Mucosa of descending colon (tissue), 3 donors: Measurements from ENCODE around the gene SMPD3. TPM values are rescaled to one million over a fixed set of nuclear protein-coding genes. Genes with fewer than 3 reads are reported as not detected.

Source experiments
- ATAC-seq: fragments of 200-7000 bp; cut with Tn5 transposase; one replicate; pipeline ENCODE4 v1.9.1; 2020; ENCODE audit warnings: mild to moderate bottlenecking, moderate library complexity
- DNase-seq, 3 donors: peaks; one replicate each; pipeline ENCODE4 v3.0.0-alpha.2; 2020
- H3K36me3 ChIP-seq: fragments of 200-600 bp; one replicate; pipeline ENCODE4 v1.8.0; 2021; ENCODE audit warnings: low read depth, mild to moderate bottlenecking
- H3K4me1 ChIP-seq: fragments of 200-600 bp; one replicate; pipeline ENCODE4 v1.8.0; 2021; ENCODE audit warnings: low read depth, mild to moderate bottlenecking
- H3K4me3 ChIP-seq: fragments of 200-600 bp; one replicate; pipeline ENCODE4 v1.8.0; 2021; ENCODE audit warnings: mild to moderate bottlenecking
- H3K9me3 ChIP-seq: fragments of 200-600 bp; one replicate; pipeline ENCODE4 v1.8.0; 2021; ENCODE audit warnings: mild to moderate bottlenecking
- CTCF ChIP-seq: fragments of 200-600 bp; IDR thresholded peaks from one replicate; pipeline ENCODE4 v1.8.0; 2022; ENCODE audit warnings: antibody characterized with exemption, mild to moderate bottlenecking
- intact Hi-C, 2 donors: fragments of 100-400 bp; cut with DNase I in 1 of 2; cut with micrococcal nuclease in 1 of 2; formaldehyde crosslinking; loops; one replicate each; pipeline versions ENCODE4 v1.11.0 to v1.11.1; 2022; cut with DNase I, micrococcal nuclease
- total RNA-seq, 3 donors: library from RNA; stranded (reverse); fragmentation: NEBNext Ultra II Directional in 2 of 3; extraction: Animal tissue kit (Norgen Biotek cat#: 25700) in 2 of 3; gene quantifications; one replicate each; pipeline versions ENCODE4 v1.2.1 to v1.2.4, GENCODE V29; 2021 to 2023
- donor health status: DM: no; HTN: no; CAD: no; lungs with moderate emphysema.
- donor health status: DM: no; HTN: no; CAD: no.
- donor health status: DM: no; HTN: yes; CAD: no.

SMPD3 gene
- total RNA-seq, 3 donors from 2014 or later: 31.8 to 82.7 (median 62.3) TPM

- Histone ChIP-seq H3K4me3 (no peak overlapping the region), H3K36me3 (no peaks in the 10 kb centered on the region), H3K4me1 (no peaks in the 10 kb centered on the region), H3K9me3 (no peaks in the 10 kb centered on the region)
- no peak for TF ChIP-seq CTCF
- no peak for ATAC-seq
- no peak for DNase-seq
- intact Hi-C loops: no loop called here
Observed at GRCh38 chr16:68453816-68454215, 5.5 kb upstream of the SMPD3 start.

- ATAC-seq (no peak), DNase-seq (no peak)
- H3K36me3 ChIP-seq: no peaks in the 10 kb centered on the region
- no peak overlapping the region for H3K4me3 ChIP-seq
- no peaks in the 10 kb centered on the region for H3K9me3 ChIP-seq
- no peak for TF ChIP-seq CTCF
- H3K4me1 ChIP-seq: peaks cover 15% of the 10 kb centered on the region
- intact Hi-C loops: no loop called here
Observed at GRCh38 chr16:68452176-68452575, 3.9 kb upstream of the SMPD3 start.

GRCh38 chr16:68451676-68452075, 3.4 kb upstream of the SMPD3 start:
- DNase-seq (no peak), ATAC-seq (no peak)
- Histone ChIP-seq H3K4me1 (peaks cover 18% of the 10 kb centered on the region), H3K36me3 (no peaks in the 10 kb centered on the region), H3K4me3 (no peak overlapping the region), H3K9me3 (no peaks in the 10 kb centered on the region)
- intact Hi-C loops: no loop called here
- TF ChIP-seq CTCF: no peak

GRCh38 chr16:68450741-68451255, 2.5 kb upstream of the SMPD3 start:
- intact Hi-C loops: no loop called here

GRCh38 chr16:68447653-68448359, 502 bp downstream of the SMPD3 start:
- intact Hi-C loops: no loop called here
- H3K4me1 ChIP-seq: peaks cover 18% of the 10 kb centered on the region
- no peak for DNase-seq
- no peak for TF ChIP-seq CTCF
- ATAC-seq: peak; percentile 9
- H3K9me3 ChIP-seq: no peaks in the 10 kb centered on the region
- H3K36me3 ChIP-seq: no peaks in the 10 kb centered on the region
- H3K4me3 ChIP-seq: no peak overlapping the region

More at GRCh38 chr16:68450741-68451255, 2.5 kb upstream of the SMPD3 start:
- Histone ChIP-seq H3K4me1 (peaks cover 18% of the 10 kb centered on the region), H3K4me3 (no peak overlapping the region), H3K9me3 (no peaks in the 10 kb centered on the region), H3K36me3 (no peaks in the 10 kb centered on the region)
- DNase-seq (no peak), ATAC-seq (no peak)
- no peak for TF ChIP-seq CTCF
